Adrenal gland (tissue), 12 donors: ENCODE measurements around the gene BRSK1. TPM values are rescaled to one million over a fixed set of nuclear protein-coding genes. Genes with fewer than 3 reads are reported as not detected.

Experiments used
- DNase-seq, 7 donors: peaks; one replicate each; pipeline ENCODE4 v3.0.0-alpha.2; 2019 to 2020
- H3K27ac ChIP-seq, 5 donors: fragments of 200-600 bp; sonication (generic) in 4 of 5; 1 replicate in 3 of 5; 2 replicates in 2 of 5; pipeline versions ENCODE4 v1.5.1 to v1.8.0; 2016 to 2020; ENCODE audit warnings: mild to moderate bottlenecking in 1 of 5
- H3K27me3 ChIP-seq: fragments of 200-600 bp; 2 replicates; pipeline ENCODE4 v1.8.0; 2021
- H3K36me3 ChIP-seq, 2 donors: fragments of 200-600 bp; replicated peaks in 1 of 2; 1 replicate in 1 of 2; 2 replicates in 1 of 2; pipeline versions ENCODE4 v1.5.1 to v1.8.0; 2018 to 2022
- H3K4me1 ChIP-seq, 2 donors: fragments of 200-600 bp; replicated peaks in 1 of 2; 1 replicate in 1 of 2; 2 replicates in 1 of 2; pipeline versions ENCODE4 v1.5.1 to v1.8.0; 2018 to 2021
- H3K4me3 ChIP-seq, 4 donors: fragments of 200-600 bp; sonication (generic) in 3 of 4; one replicate each; pipeline ENCODE4 v1.5.1; 2016 to 2018
- H3K9me3 ChIP-seq, 3 donors: fragments of 200-600 bp; sonication (generic) in 1 of 3; replicated peaks in 1 of 3; 1 replicate in 2 of 3; 2 replicates in 1 of 3; pipeline versions ENCODE4 v1.5.1 to v1.8.0; 2016 to 2021
- CTCF ChIP-seq, 6 experiments: fragments of 450-650 bp in 4 of 6; fragments of 200-600 bp in 2 of 6; sonication (generic) in 1 of 6; IDR thresholded peaks; 1 replicate in 5 of 6; 2 replicates in 1 of 6; pipeline versions ENCODE4 v1.5.1 to v1.8.0; 2016 to 2021; ENCODE audit warnings: antibody characterized with exemption in 6 of 6, mild to moderate bottlenecking in 2 of 6, moderate library complexity in 1 of 6
- POLR2A ChIP-seq, 2 donors: fragments of 450-650 bp; IDR thresholded peaks; one replicate each; pipeline ENCODE4 v1.6.1; 2017; ENCODE audit warnings: antibody characterized with exemption in 2 of 2, mild to moderate bottlenecking in 2 of 2, moderate library complexity in 1 of 2
- WGBS, 4 donors: extraction: QIAGEN DNeasy Blood & Tissue Kit in 2 of 4; methylation state at CpG; one replicate each; pipeline versions ENCODE4 v1.1.5 to v1.1.7; 2013 to 2017; 5-methylcytosine and 5-hydroxymethylcytosine counted together
- intact Hi-C, 2 donors: fragments of 100-400 bp; cut with DNase I; formaldehyde crosslinking; loops; one replicate each; pipeline versions ENCODE4 v1.14.1 to v1.15.0; 2022 to 2023
- polyA plus RNA-seq, 3 donors: library from polyadenylated mRNA; stranded (reverse); fragments of 200-250 nt in 2 of 3; fragments of 350-450 nt in 1 of 3; fragmentation: Illumina TruSeq in 1 of 3; extraction: RNeasy Lipid Tissue Mini Kit (QIAGEN cat#74804) in 1 of 3; gene quantifications; one replicate each; pipeline ENCODE4 v1.2.3, GENCODE V29; 2013 to 2014
- total RNA-seq, 9 donors: library from RNA; depleted of rRNA in 4 of 9; stranded (reverse); fragments of >200 nt in 4 of 9; fragments of 120-200 nt in 1 of 9; fragmentation: NEBNext Ultra II Directional in 1 of 9; extraction: Animal tissue kit (Norgen Biotek cat#: 25700) in 1 of 9; gene quantifications; one replicate each; pipeline versions ENCODE4 v1.1.0 to v1.2.4, GENCODE V29; 2013 to 2023
- donor health status: healthy with polysubstance abuse.
- donor health status: Bipolar disorder and iron deficiency.
- donor health status: DM: yes; HTN: yes; CAD: no.
- donor health status: DM: no; HTN: no; CAD: no.
- donor health status: DM: no; HTN: no; CAD: no.
- donor health status: DM: yes; HTN: yes; CAD: no.

Gene BRSK1
- total and polyA plus RNA-seq, 12 donors: 2.0 to 64.3 (median 13.6) TPM

- Histone ChIP-seq H3K4me1 (peaks cover 30 to 81% of the 10 kb centered on the region in 2 donors), H3K9me3 (no peaks in the 10 kb centered on the region), H3K4me3 (no peak overlapping the region), H3K36me3 (peaks cover 0 to 11% of the 10 kb centered on the region in 2 donors), H3K27me3 (no peaks in the 10 kb centered on the region), H3K27ac (peak overlapping the region in 1 of 5 donors; percentile 30)
- no peak for DNase-seq
- intact Hi-C loops: no loop called here
- TF ChIP-seq POLR2A (IDR thresholded peaks at IDR 0.05) (no peak), CTCF (IDR thresholded peaks at IDR 0.05) (no peak)
- 55 to 64% (median 59%) methylated on average over 15 to 19 of the region's 19 CpGs for WGBS, 4 donors
These were observed 32.3 kb upstream of the BRSK1 start for GRCh38 chr19:55251341-55252081.

- Histone ChIP-seq H3K27ac (peak overlapping the region in 2 of 5 donors; percentile 41 to 91), H3K4me1 (peaks cover 41 to 90% of the 10 kb centered on the region in 2 donors)
These were observed 30.8 kb upstream of the BRSK1 start for GRCh38 chr19:55252760-55253663.

GRCh38 chr19:55253842-55254624 lies 29.8 kb upstream of the BRSK1 start:
- Histone ChIP-seq H3K27me3 (no peaks in the 10 kb centered on the region), H3K4me3 (peak overlapping the region in 1 of 4 donors; percentile 35), H3K36me3 (peaks cover 0 to 5% of the 10 kb centered on the region in 2 donors), H3K27ac (peak overlapping the region in 4 of 5 donors; percentile 26 to 91 (median 58)), H3K9me3 (no peaks in the 10 kb centered on the region), H3K4me1 (peaks cover 41 to 80% of the 10 kb centered on the region in 2 donors)
- intact Hi-C loops: no loop called here
- no peak for TF ChIP-seq CTCF (IDR thresholded peaks at IDR 0.05)
- TF ChIP-seq POLR2A (IDR thresholded peaks at IDR 0.05): no peak
- 58 to 80% (median 66%) methylated on average over 20 to 23 of the region's 23 CpGs for WGBS, 4 donors
- peak in 1 of 7 donors; percentile 29 for DNase-seq

More at GRCh38 chr19:55252760-55253663, 30.8 kb upstream of the BRSK1 start:
- 55 to 80% (median 70%) methylated on average over 15 to 21 of the region's 21 CpGs for WGBS, 4 donors
- intact Hi-C loops: no loop called here
- Histone ChIP-seq H3K36me3 (peaks cover 0 to 5% of the 10 kb centered on the region in 2 donors), H3K27me3 (no peaks in the 10 kb centered on the region), H3K4me3 (no peak overlapping the region), H3K9me3 (no peaks in the 10 kb centered on the region)
- DNase-seq: peak in 1 of 7 donors; percentile 12
- TF ChIP-seq POLR2A (IDR thresholded peaks at IDR 0.05) (no peak), CTCF (IDR thresholded peaks at IDR 0.05) (no peak)
